Measurements from ENCODE around the gene GPR158. TPM values are rescaled to one million over a fixed set of nuclear protein-coding genes. Genes with fewer than 3 reads are reported as not detected.

The GPR158 gene
- total and polyA plus RNA-seq, 2 of the 8 experiments (the other 6 are each of a cell fraction or from before 2014, with no cell fraction given) = 0.14 to 0.78 TPM

DNA sequence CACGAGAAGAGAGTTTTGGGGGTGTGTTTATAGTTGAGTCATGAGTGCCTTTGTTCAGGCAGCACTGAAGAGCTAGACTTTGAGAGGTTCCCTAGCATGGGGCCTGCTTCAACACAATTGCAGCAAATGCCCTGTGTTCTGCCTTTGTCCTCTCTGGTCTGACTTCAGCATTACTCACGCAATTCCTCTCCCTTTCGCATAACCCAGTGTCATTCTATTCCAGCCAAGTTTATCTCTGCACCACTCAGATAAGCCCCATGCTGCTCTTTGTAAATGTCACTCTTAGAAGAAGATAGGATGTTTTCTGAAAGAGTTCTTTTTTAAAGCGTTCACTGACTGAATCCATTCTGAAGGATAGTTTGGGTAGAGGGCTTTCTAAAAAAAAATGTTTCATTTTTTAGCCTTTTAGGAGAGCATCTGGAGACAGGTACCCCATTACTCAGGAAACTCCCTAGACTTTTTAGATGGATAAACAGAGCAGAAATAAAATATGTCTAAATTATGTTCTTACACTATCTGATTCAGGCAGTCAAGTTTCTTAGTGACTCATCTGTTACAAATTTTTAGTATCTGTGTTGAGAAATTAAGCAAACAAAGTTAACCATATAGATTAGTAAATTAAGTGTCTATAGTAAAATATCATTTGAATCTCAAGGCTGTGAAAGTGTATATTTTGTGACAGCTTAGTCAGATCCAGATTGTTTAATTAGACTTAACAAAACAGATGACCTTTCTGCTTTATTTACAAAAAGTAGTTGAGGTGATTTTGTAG lies 318.5 kb downstream of the GPR158 start (continued):
- TF ChIP-seq HDAC2 (IDR thresholded peaks at IDR 0.05; ENCODE audit: borderline replicate concordance in 1 of 2, low read depth in 2 of 2, low read length in 2 of 2) = peak in 1 of 2 experiments; percentile 51; a peak in 1 of 4 replicates
- no peak for TF ChIP-seq CBX5 (IDR thresholded peaks at IDR 0.05; ENCODE audit: low read depth, low read length)
- peak; percentile 65 for TF ChIP-seq MAFK (IDR thresholded peaks at IDR 0.05; ENCODE audit: low read depth, low read length)
- TF ChIP-seq BACH1 (IDR thresholded peaks at IDR 0.05; ENCODE audit: low read length) = peak; percentile 80
- TF ChIP-seq SP1 (IDR thresholded peaks at IDR 0.05; ENCODE audit: low read depth, low read length) = no peak
- TF ChIP-seq PHF8 (conservative IDR thresholded peaks at IDR 0.05; ENCODE audit: low read depth, low read length) = no peak
- TF ChIP-seq RAD21 (IDR thresholded peaks at IDR 0.05 in 1 of 2, conservative IDR thresholded peaks at IDR 0.05 in 1 of 2; ENCODE audit: low read depth in 2 of 2, low read length in 2 of 2) = peak in 1 of 2 experiments; percentile 15; a peak in 1 of 4 replicates
- TF ChIP-seq EP300 (IDR thresholded peaks at IDR 0.05; ENCODE audit: borderline replicate concordance in 1 of 2, low read depth in 2 of 2, low read length in 2 of 2) = peak in 1 of 2 experiments; percentile 46; a peak in 1 of 3 replicates
- peak in 1 of 2 experiments; percentile 65; a peak in 1 of 4 replicates for TF ChIP-seq SIN3A (conservative IDR thresholded peaks at IDR 0.05 in 1 of 2, IDR thresholded peaks at IDR 0.05 in 1 of 2; ENCODE audit: low read depth in 1 of 2, low read length in 2 of 2)
- TF ChIP-seq POU5F1 (IDR thresholded peaks at IDR 0.05; ENCODE audit: low read depth, low read length) = peak; percentile 67; the same call in 1 of the 2 replicates
- TF ChIP-seq JUND (IDR thresholded peaks at IDR 0.05; ENCODE audit: low read length) = peak; percentile 90
- no peak for TF ChIP-seq EZH2 (IDR thresholded peaks at IDR 0.05; ENCODE audit: low read depth, low read length, severe bottlenecking)
